Kidney capillary endothelial cell (primary cell): ENCODE results near the gene BPIFA3.

Experiments
- DNase-seq: peaks from one replicate; pipeline ENCODE4 v3.0.0-alpha.2; 2018; ENCODE audit warnings: low spot score

The BPIFA3 gene

GRCh38 chr20:33262658-33263065 lies 45.5 kb downstream of the BPIFA3 start:
- peak; percentile 50 for DNase-seq

DNA sequence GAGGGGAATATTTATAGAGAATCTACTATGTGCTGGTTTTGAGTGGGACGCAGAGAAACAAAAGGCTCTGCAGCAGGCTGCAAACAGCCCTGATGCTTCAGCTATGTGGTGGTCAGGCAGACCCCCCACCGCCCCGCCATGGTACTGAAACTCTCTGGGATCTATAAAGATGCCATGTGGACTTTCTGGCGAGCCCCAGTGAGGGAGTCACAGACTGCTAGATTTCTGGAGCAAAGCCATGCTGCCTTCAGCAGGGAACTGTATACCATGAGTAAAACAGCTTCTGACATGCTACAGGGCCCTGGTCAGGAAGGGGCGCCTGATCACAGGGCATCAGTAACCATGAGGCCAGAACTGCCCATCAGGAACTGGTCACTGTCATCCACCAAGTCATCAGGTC lies 46.6 kb downstream of the BPIFA3 start:
- DNase-seq = no peak

GRCh38 chr20:33267701-33268100 lies 50.5 kb downstream of the BPIFA3 start:
- DNase-seq = no peak

DNA sequence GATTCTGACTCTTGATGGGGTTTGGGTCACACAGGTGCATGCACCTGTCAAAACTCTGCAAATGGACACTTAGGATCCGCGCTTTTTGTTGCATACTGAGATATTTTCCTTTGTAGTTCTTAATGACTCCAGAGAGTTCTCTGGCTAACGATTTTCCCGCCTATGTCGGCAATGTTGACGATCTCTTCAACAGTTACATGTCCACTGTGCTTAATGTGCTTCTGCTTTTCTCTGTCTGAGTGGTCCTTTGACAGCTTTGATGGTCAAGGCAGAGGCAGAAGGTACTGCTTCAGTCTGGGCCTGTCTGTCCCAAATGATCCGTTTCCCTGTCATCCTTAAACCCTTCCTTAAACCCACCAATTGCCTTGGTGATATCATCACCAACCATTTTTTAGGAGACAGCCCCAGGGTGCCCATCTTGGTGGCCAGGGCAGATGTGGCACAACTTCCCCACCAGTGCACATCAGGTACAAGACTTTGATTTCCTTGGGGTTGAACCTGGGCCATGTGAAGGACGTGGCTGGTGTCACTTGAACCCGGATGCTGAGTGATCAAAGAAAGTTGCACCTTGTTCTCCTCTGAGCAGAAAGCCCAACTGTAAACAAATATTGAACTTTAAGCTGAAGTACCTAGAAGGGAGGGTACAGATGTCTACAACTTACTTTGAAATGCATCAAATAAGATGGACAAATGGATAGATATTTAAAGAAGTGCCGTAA lies 55.2 kb downstream of the BPIFA3 start:
- no peak for DNase-seq

- DNase-seq = no peak
Observed at GRCh38 chr20:33273117-33273851, 56.1 kb downstream of the BPIFA3 start.

DNA sequence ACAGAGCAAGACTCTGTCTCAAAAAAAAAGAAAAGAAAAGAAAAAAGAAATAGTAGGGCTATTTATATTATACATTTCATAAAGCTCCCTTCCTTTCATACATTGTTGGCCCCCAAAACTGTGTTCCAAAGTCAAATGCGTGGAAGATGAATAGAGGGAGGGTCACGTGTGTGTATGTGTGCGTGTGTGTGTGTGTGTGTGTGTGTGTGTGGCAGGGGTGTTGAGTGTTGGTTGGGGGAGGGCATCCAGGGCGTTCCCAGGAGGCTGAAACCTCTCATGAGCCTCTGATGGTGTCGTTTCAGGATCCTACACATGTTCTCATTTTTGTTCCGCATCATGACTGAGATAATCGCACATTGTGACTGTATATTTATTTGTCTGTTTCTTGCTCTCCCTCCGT lies 58.1 kb downstream of the BPIFA3 start:
- no peak for DNase-seq

- no peak for DNase-seq
Observed at GRCh38 chr20:33275871-33276270, 58.7 kb downstream of the BPIFA3 start.

GRCh38 chr20:33276303-33277113 lies 59.4 kb downstream of the BPIFA3 start:
- DNase-seq = no peak
